HL-60 (cell line): Measurements from ENCODE around the gene DOCK1.

Source experiments
- CTCF ChIP-seq: IDR thresholded peaks from one replicate; pipeline ENCODE4 v1.5.1; 2011; ENCODE audit warnings: low read length, control low read depth, inconsistent platforms; ENCODE audit not compliant: insufficient read depth
- GABPA ChIP-seq: IDR thresholded peaks from 2 replicates; pipeline ENCODE4 v1.6.1; 2012; ENCODE audit warnings: low read depth
- POLR2AphosphoS5 ChIP-seq: IDR thresholded peaks from 2 replicates; pipeline ENCODE4 v1.6.1; 2012; ENCODE audit warnings: low read depth
- REST ChIP-seq: IDR thresholded peaks from 2 replicates; pipeline ENCODE4 v1.6.1; 2012; ENCODE audit warnings: low read depth; ENCODE audit not compliant: insufficient replicate concordance
- SPI1 ChIP-seq: IDR thresholded peaks from 2 replicates; pipeline ENCODE4 v1.6.1; 2012; ENCODE audit warnings: low read depth, mild to moderate bottlenecking, borderline replicate concordance

GRCh38 chr10:126931544-126931943, 26.3 kb downstream of the DOCK1 start:
- TF ChIP-seq CTCF, result no peak
- TF ChIP-seq POLR2AphosphoS5, result no peak
- TF ChIP-seq GABPA, result no peak
- TF ChIP-seq SPI1, result no peak
- TF ChIP-seq REST, result no peak
